ENCODE results near the gene BCS1L. TPM values are rescaled to one million over a fixed set of nuclear protein-coding genes. Genes with fewer than 3 reads are reported as not detected.

Gene BCS1L
- total and polyA plus RNA-seq, 9 of the 15 experiments (the other 6 are each of a cell fraction or from before 2014, with no cell fraction given): 37.6 to 103 (median 56.7) TPM

DNA sequence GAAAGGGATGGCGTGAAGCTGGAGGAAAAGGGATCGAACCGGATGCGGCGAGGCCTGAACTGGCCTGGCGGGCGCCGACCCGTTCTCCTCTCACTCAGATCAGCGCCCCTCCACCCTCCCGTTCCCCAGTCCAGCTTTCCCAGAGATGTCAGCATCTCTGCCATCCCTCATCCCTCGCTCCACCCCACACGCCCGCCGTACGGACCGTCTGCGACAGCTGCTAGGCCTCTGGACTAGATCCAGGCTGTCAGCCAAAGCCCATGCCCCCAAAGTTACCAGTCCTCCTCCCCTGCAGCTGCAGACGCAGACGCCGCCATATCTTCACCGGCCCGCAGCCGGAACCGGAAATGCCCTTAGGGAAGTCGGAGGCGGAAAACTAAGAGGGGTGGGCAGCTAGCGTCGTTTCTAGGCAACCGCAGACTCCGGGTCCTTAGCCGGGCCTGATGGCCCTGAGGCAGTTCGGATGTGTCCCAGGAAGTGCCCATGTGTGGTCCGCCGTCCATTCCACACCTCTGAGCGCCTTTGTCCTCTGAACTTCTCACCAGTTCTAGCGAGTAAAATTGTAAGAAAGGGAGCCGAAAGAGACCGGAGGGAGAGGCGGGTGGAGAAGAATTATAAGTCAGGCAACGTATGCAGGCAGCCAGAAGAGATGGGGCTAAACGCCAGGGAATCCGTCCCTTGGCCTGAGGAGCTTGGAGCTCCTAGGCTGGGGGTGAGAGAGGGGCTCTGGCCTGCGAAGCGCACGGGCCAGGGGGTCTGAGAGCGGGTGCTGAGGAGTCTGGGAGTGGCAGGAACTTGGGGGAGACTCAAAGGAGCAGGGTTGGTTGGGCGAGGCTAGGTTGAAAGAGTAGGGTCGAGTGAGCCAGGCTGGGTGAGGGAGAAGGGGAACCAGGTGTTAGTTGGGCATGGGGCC is 12.4 kb downstream of the BCS1L start, which contains the start of the genes RNF25 and STK36 (continued):
- TF ChIP-seq NFATC3 (IDR thresholded peaks at IDR 0.05) (no peak), FUS (optimal IDR thresholded peaks at IDR 0.05; ENCODE audit: low read depth, low read length) (no peak), CREM (IDR thresholded peaks at IDR 0.05; ENCODE audit: low read depth) (no peak), MEIS2 (IDR thresholded peaks at IDR 0.05; ENCODE audit: partially characterized antibody) (no peak), ZNF764 (CRISPR knock-in tag; IDR thresholded peaks at IDR 0.05; ENCODE audit: low read depth) (no peak), GTF2E2 (tag; IDR thresholded peaks at IDR 0.05) (no peak), ZBTB7A (IDR thresholded peaks at IDR 0.05; ENCODE audit: borderline replicate concordance, control insufficient read depth, low read depth, low read length) (peak; percentile 10; the same call in 1 of the 2 replicates), MEF2D (tag; conservative IDR thresholded peaks at IDR 0.05; ENCODE audit: low read depth) (no peak), TBL1XR1 (IDR thresholded peaks at IDR 0.05; ENCODE audit: low read length in 2 of 2) (no peak), ZNF41 (CRISPR knock-in tag; conservative IDR thresholded peaks at IDR 0.05) (no peak)
- TF ChIP-seq, protein P1, sequence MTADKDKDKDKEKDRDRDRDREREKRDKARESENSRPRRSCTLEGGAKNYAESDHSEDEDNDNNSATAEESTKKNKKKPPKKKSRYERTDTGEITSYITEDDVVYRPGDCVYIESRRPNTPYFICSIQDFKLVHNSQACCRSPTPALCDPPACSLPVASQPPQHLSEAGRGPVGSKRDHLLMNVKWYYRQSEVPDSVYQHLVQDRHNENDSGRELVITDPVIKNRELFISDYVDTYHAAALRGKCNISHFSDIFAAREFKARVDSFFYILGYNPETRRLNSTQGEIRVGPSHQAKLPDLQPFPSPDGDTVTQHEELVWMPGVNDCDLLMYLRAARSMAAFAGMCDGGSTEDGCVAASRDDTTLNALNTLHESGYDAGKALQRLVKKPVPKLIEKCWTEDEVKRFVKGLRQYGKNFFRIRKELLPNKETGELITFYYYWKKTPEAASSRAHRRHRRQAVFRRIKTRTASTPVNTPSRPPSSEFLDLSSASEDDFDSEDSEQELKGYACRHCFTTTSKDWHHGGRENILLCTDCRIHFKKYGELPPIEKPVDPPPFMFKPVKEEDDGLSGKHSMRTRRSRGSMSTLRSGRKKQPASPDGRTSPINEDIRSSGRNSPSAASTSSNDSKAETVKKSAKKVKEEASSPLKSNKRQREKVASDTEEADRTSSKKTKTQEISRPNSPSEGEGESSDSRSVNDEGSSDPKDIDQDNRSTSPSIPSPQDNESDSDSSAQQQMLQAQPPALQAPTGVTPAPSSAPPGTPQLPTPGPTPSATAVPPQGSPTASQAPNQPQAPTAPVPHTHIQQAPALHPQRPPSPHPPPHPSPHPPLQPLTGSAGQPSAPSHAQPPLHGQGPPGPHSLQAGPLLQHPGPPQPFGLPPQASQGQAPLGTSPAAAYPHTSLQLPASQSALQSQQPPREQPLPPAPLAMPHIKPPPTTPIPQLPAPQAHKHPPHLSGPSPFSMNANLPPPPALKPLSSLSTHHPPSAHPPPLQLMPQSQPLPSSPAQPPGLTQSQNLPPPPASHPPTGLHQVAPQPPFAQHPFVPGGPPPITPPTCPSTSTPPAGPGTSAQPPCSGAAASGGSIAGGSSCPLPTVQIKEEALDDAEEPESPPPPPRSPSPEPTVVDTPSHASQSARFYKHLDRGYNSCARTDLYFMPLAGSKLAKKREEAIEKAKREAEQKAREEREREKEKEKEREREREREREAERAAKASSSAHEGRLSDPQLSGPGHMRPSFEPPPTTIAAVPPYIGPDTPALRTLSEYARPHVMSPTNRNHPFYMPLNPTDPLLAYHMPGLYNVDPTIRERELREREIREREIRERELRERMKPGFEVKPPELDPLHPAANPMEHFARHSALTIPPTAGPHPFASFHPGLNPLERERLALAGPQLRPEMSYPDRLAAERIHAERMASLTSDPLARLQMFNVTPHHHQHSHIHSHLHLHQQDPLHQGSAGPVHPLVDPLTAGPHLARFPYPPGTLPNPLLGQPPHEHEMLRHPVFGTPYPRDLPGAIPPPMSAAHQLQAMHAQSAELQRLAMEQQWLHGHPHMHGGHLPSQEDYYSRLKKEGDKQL (CRISPR knock-in tag; IDR thresholded peaks at IDR 0.05; ENCODE audit: borderline replicate concordance): no peak
- TF ChIP-seq, protein P2, sequence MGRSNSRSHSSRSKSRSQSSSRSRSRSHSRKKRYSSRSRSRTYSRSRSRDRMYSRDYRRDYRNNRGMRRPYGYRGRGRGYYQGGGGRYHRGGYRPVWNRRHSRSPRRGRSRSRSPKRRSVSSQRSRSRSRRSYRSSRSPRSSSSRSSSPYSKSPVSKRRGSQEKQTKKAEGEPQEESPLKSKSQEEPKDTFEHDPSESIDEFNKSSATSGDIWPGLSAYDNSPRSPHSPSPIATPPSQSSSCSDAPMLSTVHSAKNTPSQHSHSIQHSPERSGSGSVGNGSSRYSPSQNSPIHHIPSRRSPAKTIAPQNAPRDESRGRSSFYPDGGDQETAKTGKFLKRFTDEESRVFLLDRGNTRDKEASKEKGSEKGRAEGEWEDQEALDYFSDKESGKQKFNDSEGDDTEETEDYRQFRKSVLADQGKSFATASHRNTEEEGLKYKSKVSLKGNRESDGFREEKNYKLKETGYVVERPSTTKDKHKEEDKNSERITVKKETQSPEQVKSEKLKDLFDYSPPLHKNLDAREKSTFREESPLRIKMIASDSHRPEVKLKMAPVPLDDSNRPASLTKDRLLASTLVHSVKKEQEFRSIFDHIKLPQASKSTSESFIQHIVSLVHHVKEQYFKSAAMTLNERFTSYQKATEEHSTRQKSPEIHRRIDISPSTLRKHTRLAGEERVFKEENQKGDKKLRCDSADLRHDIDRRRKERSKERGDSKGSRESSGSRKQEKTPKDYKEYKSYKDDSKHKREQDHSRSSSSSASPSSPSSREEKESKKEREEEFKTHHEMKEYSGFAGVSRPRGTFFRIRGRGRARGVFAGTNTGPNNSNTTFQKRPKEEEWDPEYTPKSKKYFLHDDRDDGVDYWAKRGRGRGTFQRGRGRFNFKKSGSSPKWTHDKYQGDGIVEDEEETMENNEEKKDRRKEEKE (IDR thresholded peaks at IDR 0.05; ENCODE audit: borderline replicate concordance in 1 of 2, control insufficient read depth in 1 of 2, low read depth in 2 of 2, low read length in 1 of 2): no peak
- TF ChIP-seq, protein P3, sequence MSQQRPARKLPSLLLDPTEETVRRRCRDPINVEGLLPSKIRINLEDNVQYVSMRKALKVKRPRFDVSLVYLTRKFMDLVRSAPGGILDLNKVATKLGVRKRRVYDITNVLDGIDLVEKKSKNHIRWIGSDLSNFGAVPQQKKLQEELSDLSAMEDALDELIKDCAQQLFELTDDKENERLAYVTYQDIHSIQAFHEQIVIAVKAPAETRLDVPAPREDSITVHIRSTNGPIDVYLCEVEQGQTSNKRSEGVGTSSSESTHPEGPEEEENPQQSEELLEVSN (IDR thresholded peaks at IDR 0.05; ENCODE audit: borderline replicate concordance in 1 of 2, extremely low read depth in 1 of 2, insufficient read depth in 1 of 2, insufficient read length in 1 of 2, low read depth in 1 of 2, low read length in 1 of 2, poor library complexity in 1 of 2, severe bottlenecking in 1 of 2): no peak
- TF ChIP-seq, protein P4, sequence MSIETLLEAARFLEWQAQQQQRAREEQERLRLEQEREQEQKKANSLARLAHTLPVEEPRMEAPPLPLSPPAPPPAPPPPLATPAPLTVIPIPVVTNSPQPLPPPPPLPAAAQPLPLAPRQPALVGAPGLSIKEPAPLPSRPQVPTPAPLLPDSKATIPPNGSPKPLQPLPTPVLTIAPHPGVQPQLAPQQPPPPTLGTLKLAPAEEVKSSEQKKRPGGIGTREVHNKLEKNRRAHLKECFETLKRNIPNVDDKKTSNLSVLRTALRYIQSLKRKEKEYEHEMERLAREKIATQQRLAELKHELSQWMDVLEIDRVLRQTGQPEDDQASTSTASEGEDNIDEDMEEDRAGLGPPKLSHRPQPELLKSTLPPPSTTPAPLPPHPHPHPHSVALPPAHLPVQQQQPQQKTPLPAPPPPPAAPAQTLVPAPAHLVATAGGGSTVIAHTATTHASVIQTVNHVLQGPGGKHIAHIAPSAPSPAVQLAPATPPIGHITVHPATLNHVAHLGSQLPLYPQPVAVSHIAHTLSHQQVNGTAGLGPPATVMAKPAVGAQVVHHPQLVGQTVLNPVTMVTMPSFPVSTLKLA (conservative IDR thresholded peaks at IDR 0.05): peak; percentile 14 to 76; a peak in 2 of 4 replicates

Measured in K562 (cell line).